ENCODE data around the gene ATP13A3.
"Not testable (repeated sequence)": the region's sequence is repeated elsewhere in the genome, so short reads cannot be mapped to it uniquely, and the experiment has no call there.

Gene ATP13A3

DNA sequence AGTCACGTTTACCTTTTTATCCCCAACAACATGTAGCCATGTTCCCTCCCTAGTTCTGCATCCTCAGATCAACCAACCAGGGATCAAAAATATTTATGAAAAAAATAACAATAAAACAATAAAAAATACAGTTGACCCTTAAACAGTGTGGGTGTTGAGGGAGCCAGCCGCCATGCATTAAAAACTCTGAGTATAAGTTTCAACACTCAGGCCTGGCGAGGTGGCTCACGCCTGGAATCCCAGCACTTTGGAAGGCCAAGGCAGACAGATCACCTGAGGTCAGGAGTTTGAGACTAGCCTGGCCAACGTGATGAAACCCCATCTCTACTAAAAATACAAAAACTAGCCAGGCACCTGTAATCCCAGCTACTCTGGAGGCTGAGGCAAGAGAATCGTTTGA is 12.7 kb upstream of the ATP13A3 start:
- not testable (repeated sequence) for DNase-seq (ENCODE audit: low read depth in 2 of 2)

DNA sequence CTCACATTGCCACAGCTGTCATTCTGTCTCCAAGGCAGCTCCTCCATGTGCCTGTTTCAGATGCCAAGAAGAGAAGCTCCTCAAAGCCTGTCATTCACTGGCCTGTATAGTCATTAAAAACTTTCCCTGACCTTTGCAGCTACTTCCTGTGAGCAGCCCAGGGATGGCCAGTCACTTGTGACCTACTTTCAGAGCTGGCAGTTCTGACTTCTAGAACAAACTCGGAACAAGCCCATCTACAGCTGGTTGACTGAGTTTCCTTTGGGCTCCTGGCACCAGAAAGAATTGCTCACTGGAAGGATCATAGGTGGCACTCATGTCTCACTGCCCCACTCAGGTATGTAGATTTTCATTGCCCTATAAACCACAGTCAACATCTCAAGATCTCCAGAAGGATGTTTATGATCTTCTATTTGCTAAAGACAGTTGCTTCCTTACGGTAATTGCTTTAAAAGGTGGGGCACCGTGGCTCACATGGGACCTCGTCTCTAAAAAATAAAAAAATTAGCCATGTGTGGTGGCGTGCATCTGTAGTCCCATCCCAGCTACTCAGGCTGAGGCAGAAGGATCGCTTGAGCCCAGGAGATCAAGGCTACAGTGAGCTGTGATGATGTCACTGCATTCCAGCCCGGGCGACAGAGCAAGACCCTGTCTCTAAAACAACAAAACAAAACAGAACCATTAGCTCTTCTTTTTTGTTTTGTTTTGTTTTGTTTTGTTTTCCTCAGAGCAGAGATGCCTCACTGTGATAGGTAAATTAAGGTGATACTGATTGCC is 11.2 kb upstream of the ATP13A3 start:
- no peak for DNase-seq (ENCODE audit: low read depth in 2 of 2)

DNA sequence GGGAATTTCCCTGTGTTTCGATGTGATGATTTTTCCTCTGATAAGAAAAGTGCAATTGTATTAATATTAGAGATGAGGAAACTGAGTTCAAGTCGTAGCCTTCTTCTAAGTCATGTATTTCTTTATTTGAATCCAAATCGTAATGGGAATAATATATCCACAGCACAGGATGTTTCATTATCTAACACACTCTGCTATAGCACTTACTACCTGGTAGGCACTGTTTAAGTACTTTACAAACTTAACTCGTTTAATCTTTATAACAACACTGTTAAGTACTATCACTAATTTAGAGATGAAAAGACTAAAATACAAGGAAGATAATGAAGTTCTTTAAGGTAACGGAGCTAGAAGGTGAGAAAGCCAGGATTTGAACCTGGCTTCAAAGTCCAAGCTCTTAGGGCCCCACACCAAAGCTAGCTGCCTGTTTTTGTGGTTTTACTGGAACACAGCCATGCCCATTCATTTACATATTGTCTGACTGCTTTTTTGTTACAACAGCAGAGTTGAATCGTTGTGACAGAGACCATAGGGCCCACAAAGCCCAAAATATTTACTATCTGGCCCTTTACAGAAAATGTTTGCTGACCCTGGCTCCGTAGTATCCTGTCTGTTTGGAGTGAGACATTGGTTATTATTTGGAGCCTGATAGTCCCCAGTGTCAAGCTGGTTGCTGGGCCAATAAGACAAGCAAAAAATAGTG is 9.6 kb upstream of the ATP13A3 start:
- no peak for DNase-seq (ENCODE audit: low read depth in 2 of 2)

- DNase-seq (ENCODE audit: low read depth in 2 of 2), result no peak
These were observed 8.2 kb upstream of the ATP13A3 start for GRCh38 chr3:194494951-194495374.

- not testable (repeated sequence) for DNase-seq (ENCODE audit: low read depth in 2 of 2)
These were observed 7.5 kb upstream of the ATP13A3 start for GRCh38 chr3:194493995-194494927.

GRCh38 chr3:194492001-194492400 is 5.2 kb upstream of the ATP13A3 start:
- no peak for DNase-seq (ENCODE audit: low read depth in 2 of 2)

- no peak for DNase-seq (ENCODE audit: low read depth in 2 of 2)
These were observed 3.2 kb upstream of the ATP13A3 start for GRCh38 chr3:194489736-194490612.

GRCh38 chr3:194488055-194488742 is 1.4 kb upstream of the ATP13A3 start:
- no peak for DNase-seq (ENCODE audit: low read depth in 2 of 2)

- DNase-seq (ENCODE audit: low read depth in 2 of 2), result peak; percentile 7 to 27
These were observed 670 bp upstream of the ATP13A3 start for GRCh38 chr3:194487289-194488054.

DNA sequence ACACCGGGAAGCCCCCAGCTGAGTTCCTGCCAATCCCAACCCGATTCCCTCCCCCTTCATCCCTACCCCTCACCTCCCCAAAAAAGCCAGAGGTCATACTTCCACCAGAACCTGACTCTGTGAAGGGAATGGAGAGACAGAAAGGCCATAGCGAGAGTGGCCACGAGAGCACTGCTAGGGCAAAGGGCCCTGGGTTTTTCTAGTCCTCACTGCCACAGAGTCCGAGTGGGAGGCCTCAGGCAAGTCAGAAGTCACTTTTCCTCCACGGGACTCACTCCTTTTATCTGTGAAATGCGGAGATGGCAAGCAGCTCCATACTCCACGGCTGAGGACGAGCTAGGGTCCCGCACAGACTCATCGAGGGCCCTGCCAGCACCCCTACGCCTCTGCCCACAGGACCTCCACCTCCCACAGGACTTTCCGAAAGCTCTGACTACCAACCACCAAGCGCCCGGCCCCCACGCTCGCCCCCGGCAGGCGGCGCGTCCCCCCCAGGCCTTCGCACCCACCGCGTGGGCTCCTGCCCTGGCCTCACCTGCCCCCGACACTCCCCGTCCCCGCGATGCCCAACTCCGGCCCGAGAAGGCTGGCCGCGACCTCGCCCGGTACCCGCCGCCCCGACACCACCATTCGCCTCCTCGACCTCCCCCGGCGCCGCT is 792 bp downstream of the ATP13A3 start:
- peak; percentile 18 to 44 for DNase-seq (ENCODE audit: low read depth in 2 of 2)

DNA sequence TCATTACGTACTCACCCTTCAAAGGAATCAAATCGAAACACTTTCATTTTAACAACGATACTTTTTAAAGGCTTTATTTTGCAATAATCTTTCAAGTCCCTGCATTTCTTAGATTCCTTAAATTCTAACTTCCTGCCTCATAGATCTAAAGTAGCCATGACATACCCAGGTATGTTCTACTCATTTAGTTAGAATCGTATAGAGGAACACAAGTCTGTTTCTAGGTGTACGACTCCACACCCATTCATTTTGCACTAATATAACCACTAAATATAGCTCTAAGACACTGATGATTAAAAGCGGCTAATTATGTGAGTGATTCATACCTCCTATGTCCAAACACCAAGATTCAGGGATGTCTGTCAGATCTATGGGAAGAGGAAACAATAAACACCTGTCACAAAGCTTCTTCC is 1.3 kb downstream of the ATP13A3 start:
- no peak for DNase-seq (ENCODE audit: low read depth in 2 of 2)

DNA sequence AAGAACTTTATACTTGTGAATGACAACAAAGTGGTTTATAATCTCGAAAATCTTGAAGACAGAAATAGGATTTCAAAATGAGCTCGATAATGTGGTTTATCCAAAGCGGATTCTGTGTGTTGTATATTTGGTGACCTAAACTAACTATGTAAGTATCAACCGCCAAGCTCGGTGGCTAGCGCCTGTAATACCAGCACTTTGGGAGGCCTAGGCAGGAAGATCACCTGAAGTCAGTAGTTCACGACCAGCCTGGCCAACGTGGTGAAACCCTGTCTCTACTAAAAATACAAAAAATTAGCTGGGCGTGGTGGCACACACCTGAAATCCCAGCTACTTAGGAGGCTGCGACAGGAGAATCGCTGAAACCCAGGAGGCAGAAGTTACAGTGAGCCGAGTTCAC is 2.2 kb downstream of the ATP13A3 start:
- no peak for DNase-seq (ENCODE audit: low read depth in 2 of 2)

GRCh38 chr3:194483850-194484249 is 3.0 kb downstream of the ATP13A3 start:
- DNase-seq (ENCODE audit: low read depth in 2 of 2), result no peak

DNA sequence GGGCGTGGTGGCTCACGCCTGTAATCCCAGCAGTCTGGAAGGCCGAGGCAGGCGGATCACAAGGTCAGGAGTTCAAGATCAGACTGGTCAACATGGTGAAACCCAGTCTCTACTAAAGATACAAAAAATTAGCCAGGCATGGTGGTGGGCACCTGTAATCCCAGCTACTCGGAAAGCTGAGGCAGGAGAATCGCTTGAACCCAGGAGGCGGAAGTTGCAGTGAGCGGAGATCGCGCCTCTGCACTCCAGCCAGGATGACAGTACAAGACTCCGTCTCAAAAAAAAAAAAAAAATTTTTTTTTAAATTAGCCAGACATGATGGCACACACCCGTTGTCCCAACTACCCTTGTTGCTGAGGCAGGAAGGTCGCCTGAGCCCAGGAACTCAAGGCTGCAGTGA is 4.0 kb downstream of the ATP13A3 start:
- not testable (repeated sequence) for DNase-seq (ENCODE audit: low read depth in 2 of 2)

GRCh38 chr3:194482196-194482593 is 4.6 kb downstream of the ATP13A3 start:
- DNase-seq (ENCODE audit: low read depth in 2 of 2), result no peak

GRCh38 chr3:194481525-194482195 is 5.1 kb downstream of the ATP13A3 start:
- no peak for DNase-seq (ENCODE audit: low read depth in 2 of 2)

DNA sequence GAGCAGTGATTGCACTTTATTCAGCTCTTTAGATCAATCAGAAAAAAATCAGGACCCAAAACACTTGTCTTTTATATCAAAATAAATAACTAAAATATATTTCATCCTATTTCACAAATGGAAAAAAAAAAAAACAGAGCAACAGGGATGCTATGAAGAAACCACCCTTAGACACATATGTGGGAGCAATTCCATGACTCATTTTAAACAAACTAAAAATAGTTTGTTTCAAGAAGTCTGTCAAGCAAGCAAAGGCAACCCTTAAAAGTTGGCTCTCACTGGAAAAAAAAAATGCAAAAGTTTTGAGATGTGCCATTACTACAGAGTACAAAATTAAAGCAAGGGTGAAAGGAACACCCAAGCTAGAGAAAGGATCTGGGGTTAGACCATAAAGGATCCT is 5.7 kb downstream of the ATP13A3 start:
- DNase-seq (ENCODE audit: low read depth in 2 of 2), result no peak

DNA sequence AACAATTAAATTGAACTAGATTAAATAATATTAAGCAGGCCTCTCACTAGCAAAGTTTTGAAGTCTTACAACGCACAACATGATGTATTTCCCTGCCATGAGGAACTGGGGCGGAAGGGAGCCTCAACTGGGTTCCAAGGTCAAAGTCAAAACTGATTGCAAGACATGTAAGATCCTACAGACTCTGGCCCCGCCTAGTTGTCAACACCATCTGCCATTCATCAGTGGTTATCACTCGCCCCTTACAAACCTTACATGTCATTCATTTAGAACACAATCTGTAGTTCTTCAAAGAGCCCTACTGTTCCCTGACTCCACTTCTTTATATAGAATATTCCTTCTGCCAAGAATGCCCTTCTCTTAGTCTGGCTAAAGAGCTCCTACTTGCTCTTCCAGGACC is 10.0 kb downstream of the ATP13A3 start:
- DNase-seq (ENCODE audit: low read depth in 2 of 2), result no peak

DNA sequence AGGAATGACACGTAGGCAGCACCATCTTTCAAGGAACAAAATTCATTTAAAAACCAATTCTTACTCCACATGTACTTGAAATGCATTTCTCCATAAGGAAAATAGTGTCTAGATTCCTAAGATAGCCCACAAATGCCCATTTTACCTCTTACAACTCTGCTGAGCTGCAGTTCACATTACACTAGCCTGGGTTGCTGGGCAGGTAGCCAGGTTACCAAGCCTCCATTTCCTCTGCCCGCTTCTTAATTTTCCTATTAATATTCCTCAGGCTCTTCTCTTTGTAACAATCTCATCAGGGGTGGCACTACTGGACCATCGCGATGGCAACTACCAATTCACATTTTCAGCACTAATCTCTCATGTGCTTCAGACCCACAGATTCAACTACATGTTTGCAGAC is 10.8 kb downstream of the ATP13A3 start:
- no peak for DNase-seq (ENCODE audit: low read depth in 2 of 2)

All from stimulated activated CD4-positive, alpha-beta T cell treated with anti-CD3 and anti-CD28 coated beads, Interleukin-12 subunit alpha, Interleukin-12 subunit beta, amount 100 ng/mL, for 24 hours (primary cell).